AG04450 (cell line): ENCODE results near the gene CCZ1. TPM values are rescaled to one million over a fixed set of nuclear protein-coding genes. Genes with fewer than 3 reads are reported as not detected.
"Not testable (repeated sequence)": the region's sequence is repeated elsewhere in the genome, so short reads cannot be mapped to it uniquely, and the experiment has no call there.

Experiments used
- CTCF ChIA-PET: fragments of 300-600, 350-600 bp; formaldehyde crosslinking; extraction: SDS; loops from one replicate; lab custom pipeline; 2022; ENCODE audit warnings: antibody characterized with exemption, inconsistent platforms; lab: Charles Lee
- POLR2A ChIA-PET: fragments of 350-600 bp; formaldehyde crosslinking; extraction: SDS; loops from one replicate; lab custom pipeline; 2021; ENCODE audit warnings: antibody characterized with exemption, inconsistent platforms; lab: Yijun Ruan, JAX
- DNase-seq: peaks from one replicate; pipeline ENCODE4 v3.0.0-alpha.2; 2011; ENCODE audit warnings: low read depth, low spot score
- H3K27ac ChIP-seq: one replicate; pipeline ENCODE4 v1.5.1; 2012; ENCODE audit warnings: low read depth, low read length, control low read depth
- H3K27me3 ChIP-seq: one replicate; pipeline ENCODE4 v1.6.0; 2012; ENCODE audit warnings: low read length; ENCODE audit not compliant: control insufficient read depth, insufficient read depth
- H3K4me3 ChIP-seq: 2 replicates; pipeline ENCODE4 v1.5.1; 2011; ENCODE audit warnings: mild to moderate bottlenecking, low read depth, low read length, control low read depth
- H3K9me3 ChIP-seq: 2 replicates; pipeline ENCODE4 v1.5.1; 2012; ENCODE audit warnings: low read length; ENCODE audit not compliant: control insufficient read depth, insufficient read depth
- CTCF ChIP-seq: IDR thresholded peaks from 2 replicates; pipeline ENCODE4 v1.5.1; 2011; ENCODE audit warnings: low read depth, low read length, control low read depth, inconsistent platforms
- polyA plus RNA-seq: library from polyadenylated mRNA; depleted of rRNA; stranded (reverse); fragments of >200 nt; gene quantifications from 2 replicates; pipeline ENCODE4 v1.2.3, GENCODE V29; 2011

CCZ1 gene
- polyA plus RNA-seq, 1 experiment, result 72.2 TPM

GRCh38 chr7:5890244-5890643 is 8.3 kb upstream of the CCZ1 start:
- CTCF ChIA-PET, DNase-seq, H3K27ac ChIP-seq, POLR2A ChIA-PET, H3K4me3 ChIP-seq, H3K9me3 ChIP-seq, H3K27me3 ChIP-seq: not testable (repeated sequence)

- ChIA-PET CTCF (no interaction called here), POLR2A (interaction anchor here (0.7 kb wide), 1 partner anchor 92 kb away, joined by 5 read pairs; no protein-coding TSS in a partner anchor)
- DNase-seq, result no peak
- no peak for TF ChIP-seq CTCF
- Histone ChIP-seq H3K27ac (no peak overlapping the region), H3K4me3 (no peak overlapping the region), H3K27me3 (no peaks in the 10 kb centered on the region), H3K9me3 (no peaks in the 10 kb centered on the region)
These were observed 6.0 kb upstream of the CCZ1 start for GRCh38 chr7:5892498-5892897.

GRCh38 chr7:5897369-5897919 is 1.1 kb upstream of the CCZ1 start:
- H3K4me3 ChIP-seq, H3K27me3 ChIP-seq, CTCF ChIA-PET, H3K27ac ChIP-seq, DNase-seq, H3K9me3 ChIP-seq, POLR2A ChIA-PET: not testable (repeated sequence)

GRCh38 chr7:5903002-5903401 is 4.5 kb downstream of the CCZ1 start:
- H3K9me3 ChIP-seq, H3K27ac ChIP-seq, H3K27me3 ChIP-seq, CTCF ChIA-PET, DNase-seq, POLR2A ChIA-PET, H3K4me3 ChIP-seq: not testable (repeated sequence)

GRCh38 chr7:5904726-5905125 is 6.2 kb downstream of the CCZ1 start:
- H3K27me3 ChIP-seq, CTCF ChIA-PET, H3K9me3 ChIP-seq, H3K27ac ChIP-seq, POLR2A ChIA-PET, DNase-seq, H3K4me3 ChIP-seq: not testable (repeated sequence)

GRCh38 chr7:5908835-5909234 is 10.3 kb downstream of the CCZ1 start:
- POLR2A ChIA-PET, H3K9me3 ChIP-seq, H3K4me3 ChIP-seq, H3K27ac ChIP-seq, H3K27me3 ChIP-seq, DNase-seq, CTCF ChIA-PET: not testable (repeated sequence)

GRCh38 chr7:5916529-5916928 is 18.0 kb downstream of the CCZ1 start:
- H3K27me3 ChIP-seq, CTCF ChIA-PET, H3K27ac ChIP-seq, H3K4me3 ChIP-seq, POLR2A ChIA-PET, DNase-seq, H3K9me3 ChIP-seq: not testable (repeated sequence)

- POLR2A ChIA-PET, CTCF ChIA-PET, DNase-seq, H3K27ac ChIP-seq, H3K9me3 ChIP-seq, H3K4me3 ChIP-seq, H3K27me3 ChIP-seq: not testable (repeated sequence)
These were observed 25.6 kb downstream of the CCZ1 start for GRCh38 chr7:5924180-5924579.

- H3K27ac ChIP-seq, H3K27me3 ChIP-seq, H3K9me3 ChIP-seq, DNase-seq, POLR2A ChIA-PET, CTCF ChIA-PET, H3K4me3 ChIP-seq: not testable (repeated sequence)
These were observed 26.1 kb downstream of the CCZ1 start for GRCh38 chr7:5924630-5925029.

- H3K27ac ChIP-seq, CTCF ChIA-PET, H3K4me3 ChIP-seq, H3K9me3 ChIP-seq, H3K27me3 ChIP-seq, DNase-seq, POLR2A ChIA-PET: not testable (repeated sequence)
These were observed 27.8 kb downstream of the CCZ1 start for GRCh38 chr7:5926263-5926870.

GRCh38 chr7:5930290-5930689 is 31.8 kb downstream of the CCZ1 start:
- H3K4me3 ChIP-seq, POLR2A ChIA-PET, CTCF ChIA-PET, H3K27ac ChIP-seq, DNase-seq, H3K27me3 ChIP-seq, H3K9me3 ChIP-seq: not testable (repeated sequence)
